Right renal cortex interstitium (tissue), 3 donors: ENCODE results near the gene GRIK3. TPM values are rescaled to one million over a fixed set of nuclear protein-coding genes. Genes with fewer than 3 reads are reported as not detected.

ENCODE experiments used
- DNase-seq, 3 donors: peaks; one replicate each; pipeline ENCODE4 v3.0.0-alpha.2; 2013; ENCODE audit warnings: low read depth in 3 of 3, low spot score in 2 of 3
- polyA plus RNA-seq, 3 donors: library from polyadenylated mRNA; unstranded; fragments of 120-200 nt; gene quantifications; one replicate each; pipeline ENCODE4 v1.2.1, GENCODE V29; 2013; ENCODE audit not compliant: insufficient read length in 3 of 3

The GRIK3 gene
- polyA plus RNA-seq, 3 donors, result 2.6 to 3.4 (median 3.1) TPM

GRCh38 chr1:37047542-37047941 is 13.2 kb upstream of the GRIK3 start:
- no peak for DNase-seq

- no peak for DNase-seq
These were observed 8.8 kb upstream of the GRIK3 start for GRCh38 chr1:37043101-37043500.

GRCh38 chr1:37042506-37042905 is 8.2 kb upstream of the GRIK3 start:
- no peak for DNase-seq

GRCh38 chr1:37041483-37041882 is 7.2 kb upstream of the GRIK3 start:
- DNase-seq, result no peak

- DNase-seq, result no peak
These were observed 6.5 kb upstream of the GRIK3 start for GRCh38 chr1:37040773-37041172.

- no peak for DNase-seq
These were observed 5.9 kb upstream of the GRIK3 start for GRCh38 chr1:37040261-37040660.

- DNase-seq, result peak; percentile 41 to 74 (median 48)
These were observed 4.1 kb upstream of the GRIK3 start for GRCh38 chr1:37038227-37039093.

GRCh38 chr1:37037690-37038089 is 3.4 kb upstream of the GRIK3 start:
- DNase-seq, result no peak

GRCh38 chr1:37036667-37037053 is 2.3 kb upstream of the GRIK3 start:
- no peak for DNase-seq

- DNase-seq, result no peak
These were observed 1.7 kb upstream of the GRIK3 start for GRCh38 chr1:37035796-37036666.

- no peak for DNase-seq
These were observed 838 bp upstream of the GRIK3 start for GRCh38 chr1:37035014-37035691.

- DNase-seq, result no peak
These were observed 787 bp downstream of the GRIK3 start for GRCh38 chr1:37033355-37034101.

- DNase-seq, result no peak
These were observed 1.5 kb downstream of the GRIK3 start for GRCh38 chr1:37032660-37033354.

GRCh38 chr1:37031871-37032270 is 2.4 kb downstream of the GRIK3 start:
- no peak for DNase-seq

- DNase-seq, result no peak
These were observed 2.9 kb downstream of the GRIK3 start for GRCh38 chr1:37031429-37031828.

- no peak for DNase-seq
These were observed 5.2 kb downstream of the GRIK3 start for GRCh38 chr1:37028981-37029617.

GRCh38 chr1:37021502-37021901 is 12.8 kb downstream of the GRIK3 start:
- DNase-seq, result no peak

- peak in 1 of 3 donors; percentile 39 for DNase-seq
These were observed 13.6 kb downstream of the GRIK3 start for GRCh38 chr1:37020653-37021277.

GRCh38 chr1:37018510-37018909 is 15.8 kb downstream of the GRIK3 start:
- DNase-seq, result no peak
